AG09319 (cell line): ENCODE data around the gene FOXJ3.

Experiments used
- DNase-seq: peaks from one replicate; pipeline ENCODE4 v3.0.0-alpha.2; 2010; ENCODE audit warnings: low read depth; ENCODE audit errors: extremely low read depth
- TF ChIP-seq, protein P1 (sequence below): IDR thresholded peaks from 2 replicates; pipeline ENCODE4 v1.5.1; 2011; ENCODE audit warnings: low read depth, mild to moderate bottlenecking, inconsistent platforms, low read length, moderate library complexity

The FOXJ3 gene

GRCh38 chr1:42311138-42311537 is 23.9 kb downstream of the FOXJ3 start:
- DNase-seq, result no peak

DNA sequence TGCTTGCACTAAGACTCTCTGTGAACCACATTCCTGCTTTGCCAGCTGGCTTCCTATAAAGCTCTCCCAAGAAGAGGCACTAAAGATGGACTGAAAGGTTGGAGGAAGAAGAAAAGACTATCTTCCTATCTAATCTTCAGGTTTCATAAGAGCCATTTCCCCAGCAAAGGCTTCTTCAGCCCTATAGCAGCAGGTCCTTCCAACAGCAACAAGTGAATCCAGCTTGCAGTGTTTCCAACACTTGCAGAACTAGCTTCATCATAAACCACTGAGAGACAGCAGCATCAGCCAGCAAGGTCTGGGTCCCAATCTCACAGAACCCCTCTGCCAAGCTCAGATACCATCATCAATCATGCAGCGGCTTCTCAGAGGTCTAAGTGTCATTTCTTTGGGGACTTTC is 28.1 kb downstream of the FOXJ3 start:
- DNase-seq, result no peak
- TF ChIP-seq, protein P1, sequence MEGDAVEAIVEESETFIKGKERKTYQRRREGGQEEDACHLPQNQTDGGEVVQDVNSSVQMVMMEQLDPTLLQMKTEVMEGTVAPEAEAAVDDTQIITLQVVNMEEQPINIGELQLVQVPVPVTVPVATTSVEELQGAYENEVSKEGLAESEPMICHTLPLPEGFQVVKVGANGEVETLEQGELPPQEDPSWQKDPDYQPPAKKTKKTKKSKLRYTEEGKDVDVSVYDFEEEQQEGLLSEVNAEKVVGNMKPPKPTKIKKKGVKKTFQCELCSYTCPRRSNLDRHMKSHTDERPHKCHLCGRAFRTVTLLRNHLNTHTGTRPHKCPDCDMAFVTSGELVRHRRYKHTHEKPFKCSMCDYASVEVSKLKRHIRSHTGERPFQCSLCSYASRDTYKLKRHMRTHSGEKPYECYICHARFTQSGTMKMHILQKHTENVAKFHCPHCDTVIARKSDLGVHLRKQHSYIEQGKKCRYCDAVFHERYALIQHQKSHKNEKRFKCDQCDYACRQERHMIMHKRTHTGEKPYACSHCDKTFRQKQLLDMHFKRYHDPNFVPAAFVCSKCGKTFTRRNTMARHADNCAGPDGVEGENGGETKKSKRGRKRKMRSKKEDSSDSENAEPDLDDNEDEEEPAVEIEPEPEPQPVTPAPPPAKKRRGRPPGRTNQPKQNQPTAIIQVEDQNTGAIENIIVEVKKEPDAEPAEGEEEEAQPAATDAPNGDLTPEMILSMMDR, result no peak

More at GRCh38 chr1:42311138-42311537, 23.9 kb downstream of the FOXJ3 start:
- TF ChIP-seq, protein P1, result no peak

GRCh38 chr1:42305639-42306038 is 29.4 kb downstream of the FOXJ3 start:
- TF ChIP-seq, protein P1, result no peak
- no peak for DNase-seq

GRCh38 chr1:42302034-42302433 is 33.0 kb downstream of the FOXJ3 start:
- TF ChIP-seq, protein P1, result no peak
- no peak for DNase-seq

DNA sequence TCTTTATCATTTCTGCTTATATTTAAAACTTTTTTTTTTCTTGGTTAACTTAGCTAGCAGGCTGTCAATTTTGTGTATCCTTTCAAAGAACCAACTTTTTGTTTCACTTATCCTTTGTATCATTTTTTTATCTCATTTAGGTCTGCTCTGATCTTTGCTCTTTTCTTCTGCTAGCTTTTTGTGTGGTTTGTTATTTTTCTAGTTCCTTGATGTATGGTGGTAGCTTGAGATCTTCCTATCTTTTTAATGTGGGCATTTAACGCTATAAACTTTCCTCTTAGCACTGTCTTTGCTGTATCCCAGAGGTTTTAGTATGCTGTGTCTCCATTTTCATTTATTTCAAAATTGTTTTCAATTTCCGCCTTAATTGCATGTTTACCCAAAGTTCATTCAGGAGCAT is 36.5 kb downstream of the FOXJ3 start:
- DNase-seq, result no peak
- TF ChIP-seq, protein P1, result no peak

DNA sequence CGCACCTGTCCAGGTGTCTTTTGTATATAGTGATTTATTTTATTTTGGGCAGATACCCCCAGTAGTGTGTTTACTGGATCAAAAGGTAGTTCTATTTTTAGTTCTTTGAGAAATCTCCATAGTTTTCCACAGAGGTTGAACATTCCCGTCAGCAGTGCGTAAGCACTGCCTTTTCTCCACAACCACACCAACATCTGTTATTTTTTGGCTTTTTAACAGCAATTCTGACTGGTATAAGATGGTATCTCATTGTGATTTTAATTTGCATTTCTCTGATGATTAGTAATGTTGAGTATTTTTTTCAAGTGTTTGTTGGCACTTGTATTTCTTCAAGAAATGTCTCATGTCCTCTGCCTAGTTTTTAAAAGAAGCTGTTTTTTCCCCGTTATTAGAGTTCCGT is 39.2 kb downstream of the FOXJ3 start:
- no peak for DNase-seq
- TF ChIP-seq, protein P1, result no peak

DNA sequence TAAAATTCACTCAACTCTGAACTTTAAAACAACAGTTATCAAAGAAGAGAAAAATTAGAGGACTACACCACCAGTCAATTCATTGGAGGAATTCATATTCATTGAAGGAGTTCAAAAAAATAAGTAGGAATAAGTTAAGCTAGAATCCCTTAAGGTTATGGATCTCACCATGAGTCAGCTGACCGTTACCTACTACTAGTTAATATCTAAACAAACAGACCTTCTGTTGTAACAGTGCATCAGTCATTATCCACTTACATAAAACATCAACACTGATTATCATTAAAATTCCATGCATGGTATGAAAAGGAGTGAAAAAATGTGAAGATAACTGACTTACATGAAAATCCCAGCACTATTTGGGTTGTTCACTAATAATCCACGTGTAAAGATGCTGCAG is 44.9 kb downstream of the FOXJ3 start:
- no peak for DNase-seq
- TF ChIP-seq, protein P1, result no peak
